ENCODE data around the gene FAM3A. TPM values are rescaled to one million over a fixed set of nuclear protein-coding genes. Genes with fewer than 3 reads are reported as not detected.
A peak's percentile ranks its signal among the peaks of the same experiment; 100 is the strongest.

Gene FAM3A
- total and polyA plus RNA-seq, 8 donors = 26.4 to 78.5 (median 36.7) TPM

DNA sequence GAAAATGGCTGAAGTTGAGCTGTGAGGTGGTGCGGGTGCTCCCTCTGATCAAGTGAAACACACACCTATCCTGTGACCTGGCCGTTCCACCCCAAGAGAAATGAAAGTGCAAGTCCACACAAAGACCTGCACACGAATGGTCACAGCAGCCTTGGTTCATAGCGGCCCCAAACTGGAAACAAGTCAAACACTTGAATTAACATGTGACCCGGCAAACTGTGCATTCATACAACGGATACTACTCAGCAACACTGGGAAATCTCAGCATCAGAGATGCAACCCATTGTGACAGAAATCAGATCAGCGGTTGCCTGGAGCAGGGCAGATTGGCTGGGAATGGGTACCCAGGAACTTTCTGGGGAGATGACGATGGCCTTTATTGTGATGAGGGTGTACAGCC, 23.0 kb upstream of the FAM3A start:
- no peaks in the 10 kb centered on the region for H3K36me3 ChIP-seq
- WGBS, 2 donors = 69 to 80% methylated on average over 8 of the region's 8 CpGs
- DNase-seq = no peak
- no peaks in the 10 kb centered on the region for H3K9me3 ChIP-seq
- no peaks in the 10 kb centered on the region for H3K27me3 ChIP-seq
- intact Hi-C loops (cut with DNase I) = no loop called here
- no peak overlapping the region for H3K4me3 ChIP-seq
- no peak overlapping the region for H3K27ac ChIP-seq
- ATAC-seq = no peak
- H3K4me1 ChIP-seq = no peaks in the 10 kb centered on the region
- FAIRE-seq = no peak
- no peak for TF ChIP-seq CTCF (IDR thresholded peaks at IDR 0.05)

- no peak for FAIRE-seq
Observed at GRCh38 chrX:154535892-154536291, 19.9 kb upstream of the FAM3A start.

GRCh38 chrX:154534526-154535322, 18.7 kb upstream of the FAM3A start:
- WGBS, 2 donors = 20 to 23% methylated on average over 34 of the region's 34 CpGs
- intact Hi-C loops (cut with DNase I) = no loop called here
- Histone ChIP-seq H3K36me3 (no peaks in the 10 kb centered on the region), H3K4me3 (no peak overlapping the region), H3K27me3 (no peaks in the 10 kb centered on the region), H3K4me1 (no peaks in the 10 kb centered on the region), H3K9me3 (no peaks in the 10 kb centered on the region), H3K27ac (no peak overlapping the region)
- DNase-seq (peak; percentile 77 to 98 (median 94)), FAIRE-seq (peak; percentile 91), ATAC-seq (peak; percentile 95 to 100 (median 98))
- TF ChIP-seq CTCF (IDR thresholded peaks at IDR 0.05) = peak; percentile 99 to 100 (median 99)

More at GRCh38 chrX:154535892-154536291, 19.9 kb upstream of the FAM3A start:
- Histone ChIP-seq H3K4me3 (no peak overlapping the region), H3K27me3 (no peaks in the 10 kb centered on the region), H3K27ac (no peak overlapping the region), H3K4me1 (no peaks in the 10 kb centered on the region), H3K9me3 (no peaks in the 10 kb centered on the region), H3K36me3 (no peaks in the 10 kb centered on the region)
- TF ChIP-seq CTCF (IDR thresholded peaks at IDR 0.05) = no peak
- ATAC-seq = no peak
- intact Hi-C loops (cut with DNase I) = no loop called here
- 64 to 74% methylated on average over 9 of the region's 9 CpGs for WGBS, 2 donors
- DNase-seq = no peak

DNA sequence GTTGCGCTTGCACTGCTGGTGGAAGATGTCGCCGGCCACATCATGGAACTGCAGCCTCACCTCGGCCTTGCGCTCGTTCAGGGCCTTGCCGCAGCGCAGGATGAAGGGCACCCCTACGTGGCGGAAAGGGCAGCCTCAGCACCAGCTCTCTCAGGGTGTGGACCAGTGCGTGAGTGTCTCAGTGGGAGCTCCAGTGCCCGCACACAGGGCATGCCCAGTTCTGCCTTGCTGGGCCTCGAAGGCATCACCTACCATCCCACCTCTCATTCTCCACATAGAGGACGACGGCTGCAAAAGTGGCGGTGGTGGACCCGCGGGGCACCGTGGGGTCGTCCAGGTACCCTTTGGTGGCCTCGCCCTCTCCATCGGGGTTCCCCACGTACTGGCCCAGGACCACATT, 16.7 kb upstream of the FAM3A start:
- WGBS, 2 donors = 86 to 93% methylated on average over 23 of the region's 23 CpGs
- DNase-seq (no peak), ATAC-seq (no peak), FAIRE-seq (no peak)
- H3K4me3 ChIP-seq = no peak overlapping the region
- H3K4me1 ChIP-seq = no peaks in the 10 kb centered on the region
- H3K27me3 ChIP-seq = no peaks in the 10 kb centered on the region
- TF ChIP-seq CTCF (IDR thresholded peaks at IDR 0.05) = no peak
- H3K27ac ChIP-seq = no peak overlapping the region
- intact Hi-C loops (cut with DNase I) = no loop called here
- H3K9me3 ChIP-seq = no peaks in the 10 kb centered on the region
- H3K36me3 ChIP-seq = no peaks in the 10 kb centered on the region

DNA sequence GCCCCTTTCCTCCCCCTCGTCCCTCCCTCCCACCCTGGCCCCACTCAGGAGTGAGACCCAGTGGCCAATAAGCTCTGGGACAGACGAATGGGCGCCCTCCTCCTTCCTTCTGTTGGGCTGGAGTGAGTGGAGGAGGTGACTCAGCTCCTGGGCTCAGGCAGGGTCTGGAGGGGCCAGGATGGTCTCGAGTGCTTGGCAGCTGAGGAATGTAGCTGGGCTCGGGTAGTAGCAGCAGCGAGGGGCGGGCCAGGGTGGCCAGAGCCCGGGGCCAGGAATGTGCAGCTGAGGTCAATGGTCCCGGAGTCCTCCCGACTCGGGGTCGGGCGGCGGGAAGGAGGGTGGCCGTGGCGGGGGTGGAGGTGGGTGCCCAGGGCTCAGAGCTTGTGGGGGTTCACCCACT, 15.6 kb upstream of the FAM3A start:
- FAIRE-seq (no peak), DNase-seq (no peak), ATAC-seq (no peak)
- Histone ChIP-seq H3K4me1 (peaks cover 0 to 2% (median 0%) of the 10 kb centered on the region in 3 donors), H3K9me3 (no peaks in the 10 kb centered on the region), H3K4me3 (no peak overlapping the region), H3K27ac (no peak overlapping the region), H3K27me3 (no peaks in the 10 kb centered on the region), H3K36me3 (no peaks in the 10 kb centered on the region)
- TF ChIP-seq CTCF (IDR thresholded peaks at IDR 0.05) = no peak
- WGBS, 2 donors = 74 to 81% methylated on average over 14 to 16 of the region's 16 CpGs
- intact Hi-C loops (cut with DNase I) = no loop called here
